ENCODE measurements around the gene C6.

DNA sequence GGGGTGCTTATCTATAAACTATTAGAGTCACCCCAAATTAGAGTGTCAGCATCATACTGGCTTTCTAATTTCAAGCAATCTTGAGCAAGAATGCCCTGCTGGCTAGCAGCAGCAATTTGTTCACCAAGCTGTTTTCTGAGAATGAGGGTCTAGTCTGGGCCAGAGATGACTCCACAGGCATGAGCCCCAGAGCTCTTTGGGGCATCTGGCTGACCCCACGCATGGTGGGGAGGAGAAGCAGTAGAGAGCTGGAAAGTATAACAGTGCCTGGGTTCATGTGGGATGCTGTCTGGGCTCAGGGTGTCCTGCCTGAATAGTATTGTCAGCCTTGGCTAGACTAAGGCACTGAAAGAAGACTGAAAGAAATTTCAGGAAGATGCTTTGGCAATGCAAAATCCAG is 64.9 kb downstream of the C6 start:
- TF ChIP-seq, protein P1, sequence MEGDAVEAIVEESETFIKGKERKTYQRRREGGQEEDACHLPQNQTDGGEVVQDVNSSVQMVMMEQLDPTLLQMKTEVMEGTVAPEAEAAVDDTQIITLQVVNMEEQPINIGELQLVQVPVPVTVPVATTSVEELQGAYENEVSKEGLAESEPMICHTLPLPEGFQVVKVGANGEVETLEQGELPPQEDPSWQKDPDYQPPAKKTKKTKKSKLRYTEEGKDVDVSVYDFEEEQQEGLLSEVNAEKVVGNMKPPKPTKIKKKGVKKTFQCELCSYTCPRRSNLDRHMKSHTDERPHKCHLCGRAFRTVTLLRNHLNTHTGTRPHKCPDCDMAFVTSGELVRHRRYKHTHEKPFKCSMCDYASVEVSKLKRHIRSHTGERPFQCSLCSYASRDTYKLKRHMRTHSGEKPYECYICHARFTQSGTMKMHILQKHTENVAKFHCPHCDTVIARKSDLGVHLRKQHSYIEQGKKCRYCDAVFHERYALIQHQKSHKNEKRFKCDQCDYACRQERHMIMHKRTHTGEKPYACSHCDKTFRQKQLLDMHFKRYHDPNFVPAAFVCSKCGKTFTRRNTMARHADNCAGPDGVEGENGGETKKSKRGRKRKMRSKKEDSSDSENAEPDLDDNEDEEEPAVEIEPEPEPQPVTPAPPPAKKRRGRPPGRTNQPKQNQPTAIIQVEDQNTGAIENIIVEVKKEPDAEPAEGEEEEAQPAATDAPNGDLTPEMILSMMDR (IDR thresholded peaks at IDR 0.05) = no peak
- TF ChIP-seq EZH2phosphoT487 (IDR thresholded peaks at IDR 0.05) = no peak
- no peak for TF ChIP-seq EZH2 (IDR thresholded peaks at IDR 0.05)
